ENCODE measurements around the gene TEX29.

TEX29 gene

GRCh38 chr13:111341886-111342285, 21.4 kb downstream of the TEX29 start:
- H3K27ac ChIP-seq (ENCODE audit: low read length) = no peak overlapping the region
- H3K9ac ChIP-seq (ENCODE audit: low read length in 2 of 2) = no peak overlapping the region
- no peaks in the 10 kb centered on the region for H3K9me3 ChIP-seq (ENCODE audit: control insufficient read depth in 2 of 2, low read length in 2 of 2)
- H3K4me3 ChIP-seq (ENCODE audit: low read length in 2 of 2) = no peak overlapping the region
- H3K36me3 ChIP-seq (ENCODE audit: control insufficient read depth in 2 of 2, insufficient read depth in 2 of 2, low read length in 2 of 2) = no peaks in the 10 kb centered on the region
- H3K27me3 ChIP-seq (ENCODE audit: control insufficient read depth in 1 of 2, insufficient read depth in 2 of 2, low read length in 2 of 2) = no peaks in the 10 kb centered on the region
- no peaks in the 10 kb centered on the region for H3K4me1 ChIP-seq (ENCODE audit: control insufficient read depth, insufficient read depth, low read length)

GRCh38 chr13:111342721-111343120, 22.3 kb downstream of the TEX29 start:
- Histone ChIP-seq H3K9ac (ENCODE audit: low read length in 2 of 2) (no peak overlapping the region), H3K4me3 (ENCODE audit: low read length in 2 of 2) (no peak overlapping the region), H3K27ac (ENCODE audit: low read length) (no peak overlapping the region), H3K36me3 (ENCODE audit: control insufficient read depth in 2 of 2, insufficient read depth in 2 of 2, low read length in 2 of 2) (no peaks in the 10 kb centered on the region), H3K9me3 (ENCODE audit: control insufficient read depth in 2 of 2, low read length in 2 of 2) (no peaks in the 10 kb centered on the region), H3K4me1 (ENCODE audit: control insufficient read depth, insufficient read depth, low read length) (no peaks in the 10 kb centered on the region), H3K27me3 (ENCODE audit: control insufficient read depth in 1 of 2, insufficient read depth in 2 of 2, low read length in 2 of 2) (no peaks in the 10 kb centered on the region)

- H3K4me1 ChIP-seq (ENCODE audit: control insufficient read depth, insufficient read depth, low read length) = no peaks in the 10 kb centered on the region
- H3K27me3 ChIP-seq (ENCODE audit: control insufficient read depth in 1 of 2, insufficient read depth in 2 of 2, low read length in 2 of 2) = no peaks in the 10 kb centered on the region
- H3K9ac ChIP-seq (ENCODE audit: low read length in 2 of 2) = no peak overlapping the region
- no peak overlapping the region for H3K4me3 ChIP-seq (ENCODE audit: low read length in 2 of 2)
- H3K36me3 ChIP-seq (ENCODE audit: control insufficient read depth in 2 of 2, insufficient read depth in 2 of 2, low read length in 2 of 2) = no peaks in the 10 kb centered on the region
- no peaks in the 10 kb centered on the region for H3K9me3 ChIP-seq (ENCODE audit: control insufficient read depth in 2 of 2, low read length in 2 of 2)
- no peak overlapping the region for H3K27ac ChIP-seq (ENCODE audit: low read length)
Measured at GRCh38 chr13:111343186-111343805, 22.9 kb downstream of the TEX29 start.

GRCh38 chr13:111344471-111345191, 24.2 kb downstream of the TEX29 start:
- H3K27me3 ChIP-seq (ENCODE audit: control insufficient read depth in 1 of 2, insufficient read depth in 2 of 2, low read length in 2 of 2) = no peaks in the 10 kb centered on the region
- H3K27ac ChIP-seq (ENCODE audit: low read length) = no peak overlapping the region
- H3K36me3 ChIP-seq (ENCODE audit: control insufficient read depth in 2 of 2, insufficient read depth in 2 of 2, low read length in 2 of 2) = no peaks in the 10 kb centered on the region
- H3K9me3 ChIP-seq (ENCODE audit: control insufficient read depth in 2 of 2, low read length in 2 of 2) = no peaks in the 10 kb centered on the region
- H3K4me3 ChIP-seq (ENCODE audit: low read length in 2 of 2) = no peak overlapping the region
- H3K4me1 ChIP-seq (ENCODE audit: control insufficient read depth, insufficient read depth, low read length) = no peaks in the 10 kb centered on the region
- no peak overlapping the region for H3K9ac ChIP-seq (ENCODE audit: low read length in 2 of 2)

GRCh38 chr13:111345682-111346081, 25.2 kb downstream of the TEX29 start:
- Histone ChIP-seq H3K4me1 (ENCODE audit: control insufficient read depth, insufficient read depth, low read length) (no peaks in the 10 kb centered on the region), H3K36me3 (ENCODE audit: control insufficient read depth in 2 of 2, insufficient read depth in 2 of 2, low read length in 2 of 2) (no peaks in the 10 kb centered on the region), H3K27me3 (ENCODE audit: control insufficient read depth in 1 of 2, insufficient read depth in 2 of 2, low read length in 2 of 2) (no peaks in the 10 kb centered on the region), H3K4me3 (ENCODE audit: low read length in 2 of 2) (no peak overlapping the region), H3K9me3 (ENCODE audit: control insufficient read depth in 2 of 2, low read length in 2 of 2) (no peaks in the 10 kb centered on the region), H3K9ac (ENCODE audit: low read length in 2 of 2) (no peak overlapping the region), H3K27ac (ENCODE audit: low read length) (no peak overlapping the region)

GRCh38 chr13:111346101-111346680, 25.7 kb downstream of the TEX29 start:
- Histone ChIP-seq H3K9me3 (ENCODE audit: control insufficient read depth in 2 of 2, low read length in 2 of 2) (no peaks in the 10 kb centered on the region), H3K36me3 (ENCODE audit: control insufficient read depth in 2 of 2, insufficient read depth in 2 of 2, low read length in 2 of 2) (no peaks in the 10 kb centered on the region), H3K4me1 (ENCODE audit: control insufficient read depth, insufficient read depth, low read length) (no peaks in the 10 kb centered on the region), H3K27me3 (ENCODE audit: control insufficient read depth in 1 of 2, insufficient read depth in 2 of 2, low read length in 2 of 2) (no peaks in the 10 kb centered on the region), H3K9ac (ENCODE audit: low read length in 2 of 2) (no peak overlapping the region), H3K4me3 (ENCODE audit: low read length in 2 of 2) (no peak overlapping the region), H3K27ac (ENCODE audit: low read length) (no peak overlapping the region)

GRCh38 chr13:111347438-111347837, 27.0 kb downstream of the TEX29 start:
- Histone ChIP-seq H3K4me1 (ENCODE audit: control insufficient read depth, insufficient read depth, low read length) (no peaks in the 10 kb centered on the region), H3K27me3 (ENCODE audit: control insufficient read depth in 1 of 2, insufficient read depth in 2 of 2, low read length in 2 of 2) (no peaks in the 10 kb centered on the region), H3K9ac (ENCODE audit: low read length in 2 of 2) (no peak overlapping the region), H3K9me3 (ENCODE audit: control insufficient read depth in 2 of 2, low read length in 2 of 2) (no peaks in the 10 kb centered on the region), H3K36me3 (ENCODE audit: control insufficient read depth in 2 of 2, insufficient read depth in 2 of 2, low read length in 2 of 2) (no peaks in the 10 kb centered on the region), H3K27ac (ENCODE audit: low read length) (no peak overlapping the region), H3K4me3 (ENCODE audit: low read length in 2 of 2) (no peak overlapping the region)

- Histone ChIP-seq H3K27ac (ENCODE audit: low read length) (no peak overlapping the region), H3K4me1 (ENCODE audit: control insufficient read depth, insufficient read depth, low read length) (no peaks in the 10 kb centered on the region), H3K4me3 (ENCODE audit: low read length in 2 of 2) (no peak overlapping the region), H3K9ac (ENCODE audit: low read length in 2 of 2) (no peak overlapping the region), H3K36me3 (ENCODE audit: control insufficient read depth in 2 of 2, insufficient read depth in 2 of 2, low read length in 2 of 2) (no peaks in the 10 kb centered on the region), H3K27me3 (ENCODE audit: control insufficient read depth in 1 of 2, insufficient read depth in 2 of 2, low read length in 2 of 2) (peaks cover 0 to 4% of the 10 kb centered on the region in 2 donors), H3K9me3 (ENCODE audit: control insufficient read depth in 2 of 2, low read length in 2 of 2) (no peaks in the 10 kb centered on the region)
Measured at GRCh38 chr13:111353508-111353907, 33.1 kb downstream of the TEX29 start.

GRCh38 chr13:111354789-111355188, 34.3 kb downstream of the TEX29 start:
- Histone ChIP-seq H3K27ac (ENCODE audit: low read length) (no peak overlapping the region), H3K4me3 (ENCODE audit: low read length in 2 of 2) (no peak overlapping the region), H3K4me1 (ENCODE audit: control insufficient read depth, insufficient read depth, low read length) (no peaks in the 10 kb centered on the region), H3K27me3 (ENCODE audit: control insufficient read depth in 1 of 2, insufficient read depth in 2 of 2, low read length in 2 of 2) (peaks cover 0 to 7% of the 10 kb centered on the region in 2 donors), H3K9ac (ENCODE audit: low read length in 2 of 2) (no peak overlapping the region), H3K36me3 (ENCODE audit: control insufficient read depth in 2 of 2, insufficient read depth in 2 of 2, low read length in 2 of 2) (no peaks in the 10 kb centered on the region), H3K9me3 (ENCODE audit: control insufficient read depth in 2 of 2, low read length in 2 of 2) (no peaks in the 10 kb centered on the region)

- Histone ChIP-seq H3K27me3 (ENCODE audit: control insufficient read depth in 1 of 2, insufficient read depth in 2 of 2, low read length in 2 of 2) (peaks cover 5 to 9% of the 10 kb centered on the region in 2 donors), H3K9me3 (ENCODE audit: control insufficient read depth in 2 of 2, low read length in 2 of 2) (no peaks in the 10 kb centered on the region), H3K27ac (ENCODE audit: low read length) (no peak overlapping the region), H3K4me1 (ENCODE audit: control insufficient read depth, insufficient read depth, low read length) (no peaks in the 10 kb centered on the region), H3K36me3 (ENCODE audit: control insufficient read depth in 2 of 2, insufficient read depth in 2 of 2, low read length in 2 of 2) (no peaks in the 10 kb centered on the region), H3K4me3 (ENCODE audit: low read length in 2 of 2) (no peak overlapping the region), H3K9ac (ENCODE audit: low read length in 2 of 2) (no peak overlapping the region)
Measured at GRCh38 chr13:111356795-111357194, 36.4 kb downstream of the TEX29 start.
